Measurements from ENCODE around the gene SCARF1.

The SCARF1 gene

DNA sequence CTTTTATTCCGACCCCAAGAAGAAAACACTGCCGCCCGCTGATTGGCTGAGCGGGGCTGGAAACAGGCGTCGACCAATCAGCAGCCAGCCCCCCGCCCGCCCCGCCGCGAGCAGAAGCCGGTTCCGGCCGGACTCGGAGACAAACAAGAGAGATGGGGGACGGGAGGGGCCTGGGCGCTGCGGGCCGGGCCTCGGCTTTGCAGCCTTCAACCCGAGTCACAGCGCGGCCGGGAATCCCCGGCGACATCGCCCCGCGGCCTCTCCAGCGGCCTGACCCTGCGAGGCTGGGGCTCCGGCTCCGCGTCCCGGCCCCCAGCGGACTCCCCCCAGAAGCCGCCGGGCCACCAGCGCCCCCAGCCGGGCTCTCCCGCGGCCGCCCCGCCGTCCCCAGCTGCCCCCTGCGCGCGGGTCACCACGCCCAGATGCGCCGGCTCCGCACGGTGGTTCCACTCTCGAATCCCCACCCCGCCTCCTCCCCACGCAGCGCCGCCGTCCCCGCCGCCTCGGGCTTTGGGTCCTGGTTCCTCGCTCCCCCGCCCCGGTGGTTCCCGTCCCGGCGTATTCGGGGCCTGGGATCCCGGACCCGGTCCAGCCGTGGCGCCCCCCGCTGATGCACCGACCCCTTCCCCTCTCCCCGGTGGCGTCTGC is 16.6 kb downstream of the SCARF1 start:
- in situ Hi-C loops (cut with HindIII; ENCODE audit: low sequenced_read_pairs), result no loop called here

- in situ Hi-C loops (cut with HindIII; ENCODE audit: low sequenced_read_pairs), result no loop called here
These were observed 17.3 kb downstream of the SCARF1 start, which contains the start of gene SLC43A2 for GRCh38 chr17:1627982-1628855. Gene SLC43A2, minus strand, starts transcription at chr17:1628834. Its CDS starts 960 bp downstream, at chr17:1627874.

DNA sequence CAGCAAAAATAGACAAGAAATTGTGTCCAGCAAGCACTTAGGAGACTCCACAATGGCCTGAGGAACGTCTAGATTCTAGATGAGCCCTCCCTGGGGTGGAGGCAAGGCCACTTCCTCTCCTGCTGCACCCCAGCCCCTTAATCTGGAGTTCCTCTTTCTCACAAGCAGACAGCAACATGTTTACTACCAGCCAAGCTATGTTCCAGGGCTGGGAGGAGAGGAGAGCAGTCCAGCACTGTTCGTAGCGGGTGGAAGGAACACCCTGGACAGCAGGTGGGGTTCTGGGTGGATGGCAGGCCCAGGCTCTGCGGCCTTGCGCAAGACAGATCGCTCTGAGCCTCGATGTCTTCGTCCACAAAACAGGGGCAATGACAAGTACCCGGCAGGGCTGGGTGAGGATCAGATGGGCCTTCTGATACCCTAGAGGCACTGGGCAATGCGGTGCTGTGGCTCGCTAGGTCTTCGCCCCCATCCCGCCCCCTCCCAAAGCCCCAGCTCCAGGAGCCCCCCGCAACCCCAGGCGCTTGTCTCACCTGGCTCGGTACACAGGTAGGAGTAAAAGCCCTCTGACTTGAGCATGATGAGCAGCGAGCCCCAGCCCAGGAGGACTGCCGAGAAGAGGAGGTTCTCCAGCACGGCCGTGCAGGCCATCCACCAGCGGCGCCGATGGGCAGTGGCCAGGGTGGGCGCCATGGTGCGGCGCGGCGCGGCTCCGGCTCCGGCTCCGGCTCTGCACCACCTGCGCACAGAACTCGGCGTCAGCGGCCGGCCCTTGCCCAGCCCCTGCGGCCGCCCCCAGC is 18.1 kb downstream of the SCARF1 start:
- in situ Hi-C loops (cut with HindIII; ENCODE audit: low sequenced_read_pairs), result no loop called here

DNA sequence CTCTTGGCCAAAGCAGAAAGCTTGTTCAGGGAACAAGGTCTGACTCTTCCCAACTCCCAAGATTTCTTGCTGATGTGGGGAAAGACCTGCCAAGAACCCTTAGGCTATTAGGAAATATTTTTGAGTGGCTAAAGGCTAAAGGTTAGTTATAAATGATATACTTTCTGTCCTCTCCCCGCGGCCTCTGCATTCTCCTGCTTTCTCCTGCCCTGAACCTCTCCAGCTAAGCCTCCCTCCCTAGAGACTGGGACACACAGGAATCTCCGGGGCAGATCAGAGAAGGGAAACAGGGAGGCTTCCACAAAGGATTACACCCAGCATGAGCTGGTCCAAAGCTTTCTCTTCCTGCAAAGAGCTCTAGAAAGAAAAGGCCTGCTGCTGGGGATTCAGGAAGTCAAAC is 19.2 kb downstream of the SCARF1 start:
- in situ Hi-C loops (cut with HindIII; ENCODE audit: low sequenced_read_pairs), result no loop called here

- in situ Hi-C loops (cut with HindIII; ENCODE audit: low sequenced_read_pairs), result no loop called here
These were observed 20.0 kb downstream of the SCARF1 start for GRCh38 chr17:1625581-1625980.

GRCh38 chr17:1625053-1625452 is 20.5 kb downstream of the SCARF1 start:
- in situ Hi-C loops (cut with HindIII; ENCODE audit: low sequenced_read_pairs), result no loop called here

- in situ Hi-C loops (cut with HindIII; ENCODE audit: low sequenced_read_pairs), result no loop called here
These were observed 20.9 kb downstream of the SCARF1 start for GRCh38 chr17:1624650-1625049.

- in situ Hi-C loops (cut with HindIII; ENCODE audit: low sequenced_read_pairs), result no loop called here
These were observed 22.4 kb downstream of the SCARF1 start for GRCh38 chr17:1623057-1623630.

DNA sequence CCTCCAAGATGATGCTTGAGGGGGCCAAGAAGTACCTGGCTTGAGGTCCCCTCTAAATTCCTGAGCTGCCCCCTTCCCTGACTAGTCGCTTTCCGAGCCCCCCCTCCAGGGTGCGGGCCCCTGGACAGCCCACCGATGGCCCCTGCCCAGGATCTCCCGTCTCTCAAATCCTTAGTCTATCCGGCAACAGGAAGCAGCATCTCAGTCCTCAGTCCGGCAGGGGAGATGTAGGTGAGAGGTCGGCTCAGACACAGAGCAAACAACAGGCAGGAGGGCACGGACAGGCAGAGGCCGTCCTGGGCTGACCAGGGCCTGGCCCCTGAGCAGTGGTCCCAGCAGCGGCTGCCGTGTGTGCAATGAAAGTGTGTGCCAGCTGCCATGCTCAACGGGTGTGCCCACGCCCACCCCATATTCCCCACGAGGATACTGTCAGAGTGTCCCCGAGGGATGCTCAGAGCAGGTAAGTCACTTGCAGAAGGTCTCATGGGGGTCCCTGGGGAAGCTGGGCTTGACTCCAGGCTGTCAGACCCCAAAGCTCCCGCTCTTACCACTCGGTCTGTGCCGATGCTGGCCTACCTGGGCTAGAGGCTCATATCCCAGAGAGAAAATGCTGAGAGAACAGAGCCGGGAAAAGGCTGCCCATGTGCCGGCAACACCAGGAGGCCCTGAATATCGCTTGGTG is 24.1 kb downstream of the SCARF1 start:
- in situ Hi-C loops (cut with HindIII; ENCODE audit: low sequenced_read_pairs), result no loop called here

GRCh38 chr17:1620486-1620885 is 25.0 kb downstream of the SCARF1 start:
- in situ Hi-C loops (cut with HindIII; ENCODE audit: low sequenced_read_pairs), result no loop called here

- in situ Hi-C loops (cut with HindIII; ENCODE audit: low sequenced_read_pairs), result no loop called here
These were observed 27.8 kb downstream of the SCARF1 start for GRCh38 chr17:1617620-1618174.

GRCh38 chr17:1616101-1616500 is 29.4 kb downstream of the SCARF1 start:
- in situ Hi-C loops (cut with HindIII; ENCODE audit: low sequenced_read_pairs), result no loop called here

- in situ Hi-C loops (cut with HindIII; ENCODE audit: low sequenced_read_pairs), result no loop called here
These were observed 33.1 kb downstream of the SCARF1 start for GRCh38 chr17:1612400-1612799.

DNA sequence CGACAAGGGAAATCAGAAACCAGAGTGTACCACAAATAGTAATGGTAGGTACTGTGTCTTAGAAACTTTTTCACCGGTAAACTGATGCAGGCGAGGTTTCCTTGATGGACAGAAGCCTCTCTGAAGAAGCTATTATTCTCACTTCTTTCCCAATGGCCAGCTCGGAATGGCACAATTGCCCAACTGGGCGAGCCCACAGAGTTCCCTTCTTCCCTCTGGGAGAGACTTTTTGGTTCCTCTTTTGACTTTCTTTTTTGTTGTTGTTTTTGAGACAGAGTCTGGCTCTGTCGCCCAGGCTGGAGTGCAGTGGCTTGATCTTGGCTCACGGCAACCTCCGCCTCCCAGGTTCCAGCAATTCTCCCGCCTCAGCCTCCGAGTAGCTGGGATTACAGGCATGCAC is 33.8 kb downstream of the SCARF1 start:
- in situ Hi-C loops (cut with HindIII; ENCODE audit: low sequenced_read_pairs), result no loop called here

DNA sequence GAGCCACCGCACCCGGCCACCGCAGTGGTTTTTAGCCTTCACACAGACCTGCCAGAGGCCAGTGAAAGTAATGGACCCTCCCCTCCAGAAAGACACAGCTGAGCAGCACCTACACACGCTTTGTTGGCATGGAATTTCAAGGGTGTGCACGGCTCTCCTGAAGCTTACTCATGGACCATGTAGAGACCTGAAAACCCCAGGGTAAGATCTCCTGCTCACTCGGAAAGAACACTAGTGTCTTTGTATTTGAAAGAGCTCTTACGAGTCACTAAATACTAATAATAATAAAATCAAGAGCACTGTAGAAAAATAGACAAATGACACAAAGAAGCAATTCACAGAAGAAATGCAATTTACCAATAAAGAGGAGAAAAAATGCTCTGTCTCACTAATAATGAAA is 36.9 kb downstream of the SCARF1 start:
- in situ Hi-C loops (cut with HindIII; ENCODE audit: low sequenced_read_pairs), result loop anchor here (5.0 kb wide), 1 partner anchor 101 kb away; no protein-coding TSS in a partner anchor

DNA sequence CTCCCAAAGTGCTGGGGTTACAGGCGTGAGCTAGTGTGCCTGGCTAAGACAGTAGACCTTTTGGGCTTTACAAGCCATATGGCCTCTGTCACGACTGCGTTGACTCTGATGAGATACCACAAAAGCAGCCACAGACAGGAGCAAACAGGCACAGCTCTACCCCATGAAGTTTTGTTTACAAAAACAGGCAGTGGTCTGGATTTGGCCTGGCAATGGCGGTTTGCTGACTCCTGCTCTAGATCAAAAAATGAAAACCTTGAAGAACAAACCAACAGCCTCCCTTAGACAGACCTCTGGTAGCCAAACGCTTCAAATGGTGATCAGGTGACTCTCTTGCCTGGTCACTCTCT is 37.6 kb downstream of the SCARF1 start:
- in situ Hi-C loops (cut with HindIII; ENCODE audit: low sequenced_read_pairs), result loop anchor here (5.0 kb wide), 1 partner anchor 101 kb away; no protein-coding TSS in a partner anchor

GRCh38 chr17:1606352-1606985 is 39.1 kb downstream of the SCARF1 start:
- in situ Hi-C loops (cut with HindIII; ENCODE audit: low sequenced_read_pairs), result loop anchor here (5.0 kb wide), 1 partner anchor 99 kb away; no protein-coding TSS in a partner anchor

DNA sequence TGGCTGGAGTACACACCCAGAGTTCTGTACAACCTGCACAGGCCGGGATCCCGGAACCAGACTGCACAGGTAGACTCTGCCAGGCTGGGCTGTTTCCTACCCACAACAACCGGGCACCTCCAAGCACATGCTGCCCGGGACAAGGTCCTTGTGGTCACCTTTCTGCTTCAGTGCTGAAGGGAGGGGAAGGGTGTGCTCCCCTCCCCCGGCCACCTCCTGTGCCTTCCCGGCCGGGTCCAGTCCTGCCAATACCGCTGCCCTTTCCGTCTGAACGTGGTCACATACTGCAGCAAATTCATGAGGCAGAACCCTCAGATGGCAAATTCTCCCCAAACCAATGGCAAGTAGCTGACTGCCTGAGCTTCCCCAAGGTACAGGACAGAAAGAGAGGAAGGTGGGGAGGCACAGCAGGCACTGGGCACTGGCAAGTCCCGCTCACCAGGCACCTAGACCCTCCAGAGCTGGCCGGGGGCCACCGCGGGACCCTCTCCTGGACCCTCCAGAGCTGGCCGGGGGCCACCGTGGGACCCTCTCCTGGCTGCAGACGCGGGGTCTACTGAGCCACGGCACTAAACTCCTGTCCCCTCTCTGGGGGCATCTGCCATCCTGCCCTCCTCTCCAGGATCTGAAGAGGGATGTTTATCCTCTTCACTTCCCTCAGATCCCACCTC is 39.7 kb downstream of the SCARF1 start:
- in situ Hi-C loops (cut with HindIII; ENCODE audit: low sequenced_read_pairs), result loop anchor here (5.0 kb wide), 1 partner anchor 99 kb away; no protein-coding TSS in a partner anchor

All from endothelial cell of hepatic sinusoid (primary cell).